ENCODE results near the gene MVK. TPM values are rescaled to one million over a fixed set of nuclear protein-coding genes. Genes with fewer than 3 reads are reported as not detected.

The MVK gene
- total RNA-seq, 1 experiment from 2014 or later, result 4.4 TPM

- DNase-seq (ENCODE audit: extremely low read depth, low read depth), result no peak
Observed at GRCh38 chr12:109563291-109564284, 10.0 kb upstream of the MVK start.

DNA sequence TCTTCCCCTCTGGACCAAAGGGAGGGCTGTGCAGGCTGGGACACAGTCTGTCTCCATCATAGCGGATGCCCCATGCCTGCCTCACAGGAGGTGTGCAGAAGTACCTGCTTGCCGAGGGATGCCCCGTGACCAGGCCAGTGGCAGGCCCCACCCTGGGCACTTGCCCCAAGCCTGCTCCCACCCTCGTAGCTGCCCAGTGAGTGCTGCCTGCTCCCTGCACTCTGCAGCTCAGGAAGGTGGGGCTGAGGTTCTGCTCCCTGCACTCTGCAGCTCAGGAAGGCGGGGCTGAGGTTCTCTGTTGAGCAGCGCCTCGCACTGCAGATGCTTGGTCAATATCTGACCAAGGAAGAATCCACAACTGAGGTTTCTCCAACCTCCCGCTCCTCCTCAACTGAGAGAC, 7.2 kb upstream of the MVK start:
- no peak for DNase-seq (ENCODE audit: extremely low read depth, low read depth)

- no peak for DNase-seq (ENCODE audit: extremely low read depth, low read depth)
Observed at GRCh38 chr12:109567296-109567695, 6.3 kb upstream of the MVK start.

- no peak for DNase-seq (ENCODE audit: extremely low read depth, low read depth)
Observed at GRCh38 chr12:109567967-109568366, 5.6 kb upstream of the MVK start.

GRCh38 chr12:109568486-109568885, 5.1 kb upstream of the MVK start:
- no peak for DNase-seq (ENCODE audit: extremely low read depth, low read depth)

- no peak for DNase-seq (ENCODE audit: extremely low read depth, low read depth)
Observed at GRCh38 chr12:109571773-109572505, 1.7 kb upstream of the MVK start.

DNA sequence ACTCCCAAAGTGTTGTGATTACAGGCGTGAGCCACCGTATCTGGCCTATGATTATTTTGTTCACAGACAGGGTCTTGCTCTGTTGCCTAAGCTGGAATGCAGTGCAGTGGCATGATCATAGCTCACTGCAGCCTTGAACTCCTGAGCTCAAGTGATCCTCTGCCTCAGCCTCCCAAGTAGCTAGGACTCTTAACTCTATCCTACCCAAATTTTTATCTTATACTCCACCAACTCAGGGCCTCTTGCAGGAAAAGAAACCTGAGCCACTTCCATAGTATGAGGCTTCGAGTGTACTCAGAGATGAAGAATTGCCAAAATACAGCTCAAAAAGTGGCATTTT, 1.1 kb upstream of the MVK start:
- no peak for DNase-seq (ENCODE audit: extremely low read depth, low read depth)

- no peak for DNase-seq (ENCODE audit: extremely low read depth, low read depth)
Observed at GRCh38 chr12:109573914-109574244, 285 bp downstream of the MVK start.

- DNase-seq (ENCODE audit: extremely low read depth, low read depth), result no peak
Observed at GRCh38 chr12:109575683-109576082, 2.1 kb downstream of the MVK start.

- no peak for DNase-seq (ENCODE audit: extremely low read depth, low read depth)
Observed at GRCh38 chr12:109577311-109577710, 3.7 kb downstream of the MVK start.

DNA sequence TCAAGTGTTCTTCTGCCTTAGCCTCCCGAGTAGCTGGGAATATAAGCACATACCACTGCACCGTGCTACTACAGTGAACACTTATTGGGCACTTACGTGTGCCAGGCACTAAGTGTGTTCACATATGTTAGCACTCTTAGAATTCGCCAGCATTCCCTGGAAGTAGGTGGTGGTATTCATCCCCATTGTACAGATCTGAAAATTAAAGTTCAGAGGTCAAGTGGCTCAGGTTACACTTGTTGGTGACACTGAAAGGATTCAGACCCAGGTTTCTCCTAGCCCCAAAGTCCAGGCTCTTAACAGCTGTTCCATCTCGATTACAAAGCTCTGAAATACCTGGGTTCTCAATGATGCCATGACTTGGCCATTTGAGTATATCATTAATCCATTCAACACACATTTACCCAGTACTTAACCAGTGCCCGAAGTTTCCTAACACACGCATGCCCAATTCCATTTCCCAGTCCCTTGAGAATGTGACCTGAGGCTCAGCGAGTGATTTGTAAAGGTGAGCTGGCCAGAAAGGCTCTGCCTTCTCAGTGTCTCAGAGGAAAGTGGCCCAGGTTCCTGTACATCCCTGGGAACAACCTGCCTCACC, 4.8 kb downstream of the MVK start:
- DNase-seq (ENCODE audit: extremely low read depth, low read depth), result no peak

DNA sequence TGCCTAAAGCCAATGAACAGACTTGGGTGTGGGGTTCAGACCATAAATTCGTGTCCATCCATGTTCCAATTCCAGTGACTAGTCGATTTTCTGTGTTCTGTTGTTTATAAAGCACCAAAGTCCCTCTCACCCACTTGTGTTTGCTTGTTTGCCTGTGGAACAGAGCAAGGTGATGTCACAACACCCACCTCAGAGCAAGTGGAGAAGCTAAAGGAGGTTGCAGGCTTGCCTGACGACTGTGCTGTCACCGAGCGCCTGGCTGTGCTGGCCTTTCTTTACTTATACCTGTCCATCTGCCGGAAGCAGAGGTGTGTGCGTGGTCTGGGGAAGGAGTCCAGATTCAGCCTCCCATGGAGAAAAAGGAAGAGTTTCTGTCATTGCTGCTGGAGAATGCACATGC, 6.0 kb downstream of the MVK start:
- no peak for DNase-seq (ENCODE audit: extremely low read depth, low read depth)

DNA sequence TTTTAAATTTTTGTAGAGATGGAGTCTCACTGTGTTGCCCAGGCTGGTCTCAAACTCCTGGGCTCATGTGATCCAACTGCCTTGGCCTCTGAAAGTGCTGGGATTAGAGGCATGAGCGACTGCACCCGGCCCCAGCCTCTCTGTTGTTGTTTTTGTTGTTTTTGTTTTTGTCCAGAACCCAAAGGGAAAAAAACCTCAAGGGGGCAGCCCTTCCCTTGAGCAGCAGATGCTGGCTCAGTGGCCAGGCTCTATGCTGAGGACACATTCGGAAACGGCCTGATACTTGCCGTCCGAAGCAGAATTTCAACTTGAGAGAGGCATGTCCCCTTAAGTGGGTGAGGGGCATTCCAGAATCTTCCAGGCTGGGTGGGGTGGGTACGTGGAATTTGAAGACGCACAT, 6.7 kb downstream of the MVK start:
- DNase-seq (ENCODE audit: extremely low read depth, low read depth), result no peak

GRCh38 chr12:109580684-109581333, 7.2 kb downstream of the MVK start:
- no peak for DNase-seq (ENCODE audit: extremely low read depth, low read depth)

GRCh38 chr12:109581334-109581691, 7.7 kb downstream of the MVK start:
- DNase-seq (ENCODE audit: extremely low read depth, low read depth), result no peak

- no peak for DNase-seq (ENCODE audit: extremely low read depth, low read depth)
Observed at GRCh38 chr12:109581856-109582255, 8.3 kb downstream of the MVK start.

GRCh38 chr12:109582636-109583035, 9.0 kb downstream of the MVK start:
- no peak for DNase-seq (ENCODE audit: extremely low read depth, low read depth)

DNA sequence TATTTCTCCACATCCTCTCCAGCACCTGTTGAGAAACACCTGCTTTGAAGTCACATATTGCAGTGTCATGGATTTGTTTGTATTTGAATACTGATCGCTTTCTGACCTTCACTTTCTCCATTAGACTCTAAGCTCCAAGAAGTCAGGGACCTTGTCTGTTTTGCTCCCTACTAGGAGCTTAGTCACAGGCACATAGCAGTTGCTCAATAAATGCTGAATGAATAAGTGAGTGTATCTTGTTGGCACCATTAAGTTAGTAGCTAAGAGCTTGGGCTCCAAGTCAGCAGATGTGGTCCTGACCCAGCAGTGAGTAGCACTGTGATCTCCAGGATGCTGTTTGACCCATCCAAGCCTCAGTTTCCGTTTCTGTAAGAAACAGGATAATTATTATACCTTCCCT, 10.1 kb downstream of the MVK start:
- no peak for DNase-seq (ENCODE audit: extremely low read depth, low read depth)

GRCh38 chr12:109586385-109587296, 13.0 kb downstream of the MVK start:
- DNase-seq (ENCODE audit: extremely low read depth, low read depth), result no peak

DNA sequence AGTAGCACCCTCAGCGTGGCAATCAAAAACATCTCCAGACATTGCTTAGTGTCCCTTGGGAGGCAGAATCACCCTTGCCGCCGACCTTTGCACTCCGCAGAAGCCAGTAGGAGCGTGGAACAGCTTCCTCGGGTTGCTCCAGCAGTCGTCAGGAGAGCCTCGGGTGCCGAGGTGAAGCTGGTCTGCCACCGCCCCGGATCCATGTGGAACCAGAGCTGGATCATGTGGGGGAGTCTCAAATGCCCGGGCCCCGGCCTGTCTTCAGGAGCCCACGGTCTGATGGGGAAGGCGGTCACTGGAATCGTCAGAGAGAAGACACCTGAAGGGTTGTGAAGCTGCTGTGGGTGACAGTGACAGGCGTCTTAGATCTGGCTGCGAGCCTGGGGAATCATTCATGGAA, 14.3 kb downstream of the MVK start:
- no peak for DNase-seq (ENCODE audit: extremely low read depth, low read depth)

All from NCI-H460 (cell line).